ENCODE results near the gene GNAI2. TPM values are rescaled to one million over a fixed set of nuclear protein-coding genes. Genes with fewer than 3 reads are reported as not detected.

The GNAI2 gene
- total and polyA plus RNA-seq, 2 donors (not counting 3 experiments of a cell fraction or from before 2014, with no cell fraction given): 767 to 1,875 TPM

- H3K27ac ChIP-seq (ENCODE audit: insufficient read depth, low read depth, low read length): peak overlapping the region; percentile 39
- no peak for DNase-seq (ENCODE audit: low read depth, low spot score)
- BruUV-seq (replicated peaks): no TSS peak
- POLR2A ChIA-PET: interaction anchor here (0.6 to 1.2 kb wide), 2 partner anchors 11 to 63 kb away, joined by 3 read pairs; no protein-coding TSS in a partner anchor
- no peak overlapping the region for H3K4me3 ChIP-seq (replicated peaks in 1 of 3; ENCODE audit: insufficient read depth in 1 of 3, low read depth in 1 of 3, low read length in 3 of 3)
- H3K79me2 ChIP-seq (ENCODE audit: control insufficient read depth, insufficient read depth, low read length): peaks cover 29% of the 10 kb centered on the region
- H2AFZ ChIP-seq (ENCODE audit: low read depth, low read length): no peak overlapping the region
- H3K4me1 ChIP-seq (ENCODE audit: control insufficient read depth, extremely low read depth, insufficient read depth, low read length): peaks cover 47% of the 10 kb centered on the region
- no peaks in the 10 kb centered on the region for H3K27me3 ChIP-seq (ENCODE audit: control insufficient read depth in 2 of 2, insufficient read depth in 2 of 2, low read length in 2 of 2)
- H4K20me1 ChIP-seq (replicated peaks; ENCODE audit: control insufficient read depth, extremely low read depth, insufficient read depth, low read length): no peaks in the 10 kb centered on the region
- peaks cover 14 to 43% of the 10 kb centered on the region in 2 experiments for H3K36me3 ChIP-seq (ENCODE audit: control insufficient read depth in 2 of 2, extremely low read depth in 1 of 2, insufficient read depth in 2 of 2, low read length in 2 of 2)
- no peak for FAIRE-seq
- TF ChIP-seq CTCF (IDR thresholded peaks at IDR 0.05; ENCODE audit: extremely low read depth in 1 of 2, insufficient read depth in 1 of 2, low read depth in 1 of 2, low read length in 2 of 2) (no peak), FOS (IDR thresholded peaks at IDR 0.05; ENCODE audit: borderline replicate concordance, insufficient read depth, low read length) (no peak), MYC (IDR thresholded peaks at IDR 0.05; ENCODE audit: low read depth, low read length) (no peak), POLR2AphosphoS5 (IDR thresholded peaks at IDR 0.05; ENCODE audit: insufficient read depth, low read depth, low read length) (no peak), POLR2A (IDR thresholded peaks at IDR 0.05; ENCODE audit: low read depth, low read length) (no peak), GATA2 (IDR thresholded peaks at IDR 0.05; ENCODE audit: insufficient read depth, insufficient read length, low read depth, low read length) (no peak)
- H3K4me2 ChIP-seq (ENCODE audit: insufficient read depth, low read length): no peak overlapping the region
- dilution Hi-C loops (cut with MboI; ENCODE audit: extremely low pct_ligation_motif_present, low sequenced_read_pairs): no loop called here
- H3K9ac ChIP-seq (replicated peaks; ENCODE audit: extremely low read depth, insufficient read depth, low read length): no peak overlapping the region
- CTCF ChIA-PET: interaction anchor here (2.5 to 8.6 kb wide), 5 partner anchors 10 to 65 kb away, joined by 12 to 98 read pairs (median 28); partner anchors contain the start of gene GNAT1
- no peaks in the 10 kb centered on the region for H3K9me3 ChIP-seq (replicated peaks; ENCODE audit: control insufficient read depth, insufficient read depth, low read length)
- intact Hi-C loops (cut with micrococcal nuclease): no loop called here
- no peaks in the 10 kb centered on the region for H3K9me1 ChIP-seq (replicated peaks; ENCODE audit: control insufficient read depth, extremely low read depth, insufficient read depth, low read length)
Observed at GRCh38 chr3:50258029-50258680, 22.2 kb downstream of the GNAI2 start.

Measured in endothelial cell of umbilical vein (primary cell).